ENCODE measurements around the gene GMNN.

The GMNN gene

DNA sequence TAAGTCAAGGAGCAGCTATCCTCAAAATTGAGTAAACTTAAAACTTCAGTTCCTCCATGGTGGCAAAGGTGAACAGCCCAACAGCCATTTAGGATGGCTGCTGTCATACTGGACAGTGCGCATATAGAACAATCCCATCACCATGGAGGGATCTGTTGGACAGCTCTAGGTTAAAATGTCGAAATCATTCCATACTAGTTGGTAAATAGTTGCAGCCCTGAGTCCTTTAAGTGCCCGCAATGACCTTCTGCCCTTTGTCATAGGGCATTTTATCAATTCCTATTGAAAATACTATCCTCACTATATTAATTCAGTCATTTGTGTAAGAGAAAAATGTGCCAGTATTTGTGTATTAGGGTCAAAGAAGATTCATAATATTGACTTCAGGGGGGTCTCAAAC, 32.8 kb downstream of the GMNN start:
- DNase-seq (ENCODE audit: low read depth): no peak

DNA sequence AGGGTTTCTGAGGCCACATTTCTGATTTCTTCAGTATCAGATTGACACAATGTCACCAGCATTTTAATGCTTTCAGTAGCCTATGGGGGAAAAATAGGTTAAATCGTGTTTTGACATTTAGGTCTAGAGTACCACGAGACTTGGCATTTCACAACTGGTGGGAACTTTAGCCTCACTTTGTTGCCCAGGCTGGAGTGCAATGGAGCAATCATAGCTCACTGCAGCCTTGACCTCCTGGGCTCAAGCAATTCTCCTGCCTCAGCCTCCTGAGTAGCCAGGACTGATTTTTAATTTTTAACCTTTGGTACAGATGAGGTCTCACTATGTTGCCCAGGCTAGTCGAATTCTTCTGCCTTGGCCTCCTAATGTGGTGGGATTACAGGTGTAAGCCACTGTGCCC, 35.0 kb downstream of the GMNN start:
- no peak for DNase-seq (ENCODE audit: low read depth)

GRCh38 chr6:24818346-24818745, 43.6 kb downstream of the GMNN start:
- DNase-seq (ENCODE audit: low read depth): no peak

DNA sequence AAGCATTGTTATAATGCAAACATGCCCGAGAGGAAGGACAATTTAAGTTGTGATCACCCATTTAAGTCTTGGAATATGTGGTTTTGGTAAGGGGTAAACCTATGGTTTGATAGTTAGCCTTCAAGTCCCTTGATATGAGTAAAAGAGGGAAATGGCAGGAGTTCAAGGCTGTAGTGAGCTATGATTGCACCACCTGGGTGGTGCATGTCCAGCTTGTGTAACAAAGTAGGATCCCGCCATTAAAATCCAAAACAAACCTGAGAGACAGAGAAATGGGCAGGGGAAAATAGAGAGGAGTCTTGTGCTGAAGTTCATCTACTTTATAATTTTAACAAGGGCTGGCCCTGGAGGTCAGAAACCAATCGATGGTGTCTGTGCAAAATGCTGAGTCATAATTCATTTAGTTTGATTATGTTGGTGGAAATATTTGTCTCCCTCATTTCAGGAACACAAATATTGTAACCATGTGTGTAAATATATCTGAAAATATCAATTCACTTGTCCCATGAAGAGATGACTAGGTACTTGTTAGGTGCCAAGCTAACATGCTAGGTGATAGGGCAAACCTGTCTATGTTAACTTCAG, 47.2 kb downstream of the GMNN start:
- DNase-seq (ENCODE audit: low read depth): no peak

DNA sequence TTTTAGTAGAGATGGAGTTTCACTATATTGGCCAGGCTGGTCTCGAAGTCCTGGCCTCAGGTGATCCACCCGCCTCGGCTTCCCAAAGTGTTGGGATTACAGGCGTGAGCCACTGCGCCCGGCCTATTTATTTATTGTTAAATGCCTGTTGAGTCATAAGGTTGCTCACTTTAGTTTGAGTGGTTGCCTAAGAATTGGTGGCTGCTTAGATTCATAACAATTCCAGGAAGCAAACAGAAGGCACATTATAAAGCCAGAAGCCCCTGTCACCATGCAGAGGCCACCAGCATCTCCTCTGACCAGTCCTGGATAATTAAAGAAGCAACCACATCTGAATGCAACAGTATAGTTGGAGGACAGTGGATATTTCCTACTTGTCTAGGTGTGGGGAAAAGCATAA, 48.0 kb downstream of the GMNN start:
- no peak for DNase-seq (ENCODE audit: low read depth)

GRCh38 chr6:24823185-24823584, 48.4 kb downstream of the GMNN start:
- DNase-seq (ENCODE audit: low read depth): no peak

- DNase-seq (ENCODE audit: low read depth): no peak
These were observed 49.6 kb downstream of the GMNN start for GRCh38 chr6:24824142-24824938.

DNA sequence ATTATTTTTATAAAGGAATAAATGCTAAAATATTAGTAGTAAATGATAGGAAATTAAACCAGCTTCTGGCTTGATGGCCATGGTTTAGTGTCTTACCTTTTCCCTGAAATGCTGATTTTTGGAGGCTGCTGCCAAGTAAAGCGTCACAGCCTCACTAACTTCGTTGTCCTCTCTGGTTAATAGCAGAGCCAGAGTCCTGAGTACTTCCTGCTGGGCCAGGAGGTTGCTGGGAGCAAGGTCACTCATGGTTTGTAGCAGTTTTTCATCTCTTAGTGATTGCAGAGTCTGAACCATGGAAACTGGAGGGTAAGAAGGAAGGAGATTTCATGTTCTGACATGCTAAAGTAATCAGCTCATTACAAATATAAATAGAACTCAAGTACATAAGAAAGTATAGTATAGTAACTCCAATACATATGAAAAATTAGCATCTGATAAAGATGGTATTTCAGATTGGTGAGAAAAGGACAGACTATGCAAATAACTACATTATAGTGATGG, 50.4 kb downstream of the GMNN start:
- no peak for DNase-seq (ENCODE audit: low read depth)

DNA sequence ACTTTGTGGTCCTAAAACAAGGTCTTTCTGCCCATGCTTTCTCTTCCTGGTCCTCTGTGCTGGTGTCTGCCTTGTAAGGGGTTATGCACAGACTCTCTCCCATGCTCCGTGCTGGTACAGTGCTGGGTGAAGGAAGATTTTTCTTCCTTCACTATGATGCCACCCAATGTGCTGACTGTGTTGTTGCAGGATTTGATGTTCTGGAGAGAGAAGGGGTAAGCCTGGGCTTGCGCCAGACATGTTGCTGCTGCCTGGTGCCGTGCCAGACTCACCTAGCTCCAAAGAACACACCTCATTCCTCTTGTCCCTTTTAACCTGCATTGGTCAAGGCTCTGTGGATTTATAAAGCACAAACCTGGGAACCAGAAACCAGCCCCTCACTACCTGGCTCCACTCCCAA, 52.4 kb downstream of the GMNN start:
- DNase-seq (ENCODE audit: low read depth): no peak

DNA sequence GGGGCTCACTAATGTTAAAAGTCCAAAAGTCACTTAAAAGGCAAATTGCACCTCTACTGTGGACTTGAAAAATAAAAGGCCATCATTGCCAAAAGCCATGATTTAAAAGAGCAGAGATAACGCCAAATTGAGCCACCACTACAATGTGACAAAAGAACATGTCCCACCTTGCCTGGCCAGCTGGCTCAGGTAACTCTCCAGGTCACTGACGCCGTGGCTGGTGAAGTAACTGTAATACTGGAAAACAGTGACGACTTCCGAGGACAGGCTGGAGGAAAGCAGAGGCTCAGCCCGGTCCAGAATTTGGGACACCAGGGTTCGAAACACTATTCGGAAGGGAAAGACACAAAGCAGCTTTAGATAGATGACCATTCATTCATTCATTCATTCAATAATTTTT, 53.2 kb downstream of the GMNN start:
- no peak for DNase-seq (ENCODE audit: low read depth)

GRCh38 chr6:24829657-24830056, 54.9 kb downstream of the GMNN start:
- DNase-seq (ENCODE audit: low read depth): no peak

GRCh38 chr6:24831771-24832716, 57.3 kb downstream of the GMNN start:
- no peak for DNase-seq (ENCODE audit: low read depth)

- DNase-seq (ENCODE audit: low read depth): no peak
These were observed 58.1 kb downstream of the GMNN start for GRCh38 chr6:24832794-24833193.

DNA sequence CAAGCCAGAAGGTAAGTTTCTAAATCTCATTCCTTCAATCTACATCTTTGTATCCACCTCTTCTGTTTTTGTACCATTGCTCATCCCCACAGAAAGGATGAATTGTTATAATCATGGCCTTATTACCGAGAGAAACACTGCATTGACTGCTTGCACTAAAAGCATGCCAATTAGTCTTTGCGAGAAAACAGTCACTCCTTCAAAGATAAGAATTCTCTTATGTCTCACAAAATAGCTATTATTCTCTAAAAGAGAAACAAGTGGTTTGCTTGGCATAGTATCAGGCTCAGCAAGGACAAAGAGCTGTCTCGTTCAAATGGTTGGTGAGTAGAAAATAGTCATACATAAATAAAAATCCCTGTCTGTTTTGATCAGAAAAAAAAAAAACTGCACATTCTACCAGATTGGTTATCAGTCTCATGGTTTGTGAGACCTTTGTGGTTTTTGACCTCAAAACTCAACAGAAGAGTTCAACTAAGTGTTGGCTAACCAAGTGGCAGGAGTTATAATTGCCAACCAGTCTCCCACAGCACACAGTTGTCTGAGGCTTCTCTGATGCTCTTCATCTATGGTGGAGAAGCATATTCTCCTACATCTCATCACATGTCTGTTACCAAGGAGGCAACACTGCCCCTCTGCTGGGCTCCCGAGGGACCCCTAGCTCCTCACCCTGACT, 59.1 kb downstream of the GMNN start:
- no peak for DNase-seq (ENCODE audit: low read depth)

Data from non-pigmented ciliary epithelial cell (primary cell).